HepG2 (cell line): ENCODE data around the gene PPP1R12C. TPM values are rescaled to one million over a fixed set of nuclear protein-coding genes. Genes with fewer than 3 reads are reported as not detected.

ENCODE experiments used
- ATF6 ChIP-seq: sonication (generic); formaldehyde crosslinking; conservative IDR thresholded peaks from 2 replicates; pipeline ENCODE4 v1.4.0; 2020; ENCODE audit warnings: missing genetic modification reagents
- DRAP1 ChIP-seq: IDR thresholded peaks from 2 replicates; pipeline ENCODE4 v1.6.1; 2016; ENCODE audit warnings: missing genetic modification reagents, missing compliant biosample characterization
- FOXP1 ChIP-seq, 2 experiments: fragments of 450-650 bp in 1 of 2; IDR thresholded peaks; 2 replicates each; pipeline ENCODE4 v1.6.1; 2017 to 2018; ENCODE audit warnings: antibody characterized with exemption in 1 of 2
- FUBP1 ChIP-seq: sonication (generic); formaldehyde crosslinking; IDR thresholded peaks from 2 replicates; pipeline ENCODE4 v1.5.1; 2020; ENCODE audit warnings: missing genetic modification reagents, mild to moderate bottlenecking, borderline replicate concordance
- HNF1A ChIP-seq, 2 experiments: sonication (generic) in 1 of 2; formaldehyde crosslinking in 1 of 2; IDR thresholded peaks; 2 replicates each; pipeline versions ENCODE4 v1.4.0 to v1.6.1; 2016 to 2020; ENCODE audit warnings: borderline replicate concordance in 1 of 2, low read depth in 1 of 2, mild to moderate bottlenecking in 1 of 2, missing genetic modification reagents in 1 of 2
- KDM3A ChIP-seq: IDR thresholded peaks from 2 replicates; pipeline ENCODE4 v1.6.1; 2018; ENCODE audit warnings: low read depth, missing compliant biosample characterization
- NR1H2 ChIP-seq: sonication (generic); formaldehyde crosslinking; IDR thresholded peaks from 2 replicates; pipeline ENCODE4 v1.8.1; 2022; ENCODE audit warnings: low read depth, missing genetic modification reagents, borderline replicate concordance
- NR3C1 ChIP-seq: sonication (generic); formaldehyde crosslinking; IDR thresholded peaks from 2 replicates; pipeline ENCODE4 v1.4.0; 2020; ENCODE audit warnings: missing genetic modification reagents
- THYN1 ChIP-seq: sonication (generic); formaldehyde crosslinking; IDR thresholded peaks from 2 replicates; pipeline ENCODE4 v1.8.1; 2023; ENCODE audit warnings: low read depth, mild to moderate bottlenecking, moderate library complexity, missing genetic modification reagents, borderline replicate concordance
- ZNF205 ChIP-seq: IDR thresholded peaks from 2 replicates; pipeline ENCODE4 v1.6.1; 2018; ENCODE audit warnings: missing biosample characterization, missing genetic modification reagents
- ZNF256 ChIP-seq: sonication (generic); formaldehyde crosslinking; conservative IDR thresholded peaks from 2 replicates; pipeline ENCODE4 v1.4.0; 2020; ENCODE audit warnings: missing genetic modification reagents
- ZNF354B ChIP-seq: sonication (generic); formaldehyde crosslinking; IDR thresholded peaks from 2 replicates; pipeline ENCODE4 v1.8.0; 2022; ENCODE audit warnings: mild to moderate bottlenecking, missing genetic modification reagents
- ZNF547 ChIP-seq: sonication (generic); formaldehyde crosslinking; IDR thresholded peaks from 2 replicates; pipeline ENCODE4 v1.5.1; 2020; ENCODE audit warnings: mild to moderate bottlenecking, missing genetic modification reagents
- ZNF749 ChIP-seq: sonication (generic); formaldehyde crosslinking; IDR thresholded peaks from 2 replicates; pipeline ENCODE4 v1.8.0; 2022; ENCODE audit warnings: mild to moderate bottlenecking, missing genetic modification reagents, moderate library complexity, borderline replicate concordance
- ZNF761 ChIP-seq: sonication (generic); formaldehyde crosslinking; conservative IDR thresholded peaks from 2 replicates; pipeline ENCODE4 v1.4.0; 2020; ENCODE audit warnings: mild to moderate bottlenecking, missing genetic modification reagents
- ZNF770 ChIP-seq: sonication (generic); formaldehyde crosslinking; IDR thresholded peaks from 2 replicates; pipeline ENCODE4 v1.5.0; 2020; ENCODE audit warnings: mild to moderate bottlenecking, missing genetic modification reagents
- ZNF772 ChIP-seq: sonication (generic); formaldehyde crosslinking; IDR thresholded peaks from 2 replicates; pipeline ENCODE4 v1.5.0; 2020; ENCODE audit warnings: mild to moderate bottlenecking, missing genetic modification reagents
- ZSCAN12 ChIP-seq: sonication (generic); formaldehyde crosslinking; IDR thresholded peaks from 2 replicates; pipeline ENCODE4 v1.9.0; 2021; ENCODE audit warnings: mild to moderate bottlenecking, missing genetic modification reagents
- polyA plus RNA-seq, 8 experiments: library from polyadenylated mRNA; depleted of rRNA in 3 of 8; stranded (reverse) in 7 of 8; unstranded in 1 of 8; fragments of >200 nt; fragmentation: Illumina TruSeq in 4 of 8; extraction: Trizol in 4 of 8; gene quantifications; 2 replicates each; pipeline versions ENCODE4 v1.2.1 to v1.2.3, GENCODE V29; 2011 to 2016; ENCODE audit warnings: low read depth in 4 of 8, missing spikeins in 1 of 8, mixed read lengths in 1 of 8; ENCODE audit not compliant: insufficient read depth in 1 of 8
- total RNA-seq, 5 experiments: library from RNA; depleted of rRNA; stranded (reverse); fragments of >200 nt; fragmentation: Illumina TruSeq; extraction: Trizol; gene quantifications; 2 replicates each; pipeline ENCODE4 v1.2.3, GENCODE V29; 2016; ENCODE audit warnings: low read depth in 1 of 5

Gene PPP1R12C
- total and polyA plus RNA-seq, 2 of the 13 experiments (the other 11 are each of a cell fraction or from before 2014, with no cell fraction given): 29.7 to 30.3 TPM

GRCh38 chr19:55117663-55118391 lies 390 bp upstream of the PPP1R12C start (continued):
- TF ChIP-seq HNF1A (IDR thresholded peaks at IDR 0.05; ENCODE audit: low read depth) (no peak), HNF1A (CRISPR knock-in tag; IDR thresholded peaks at IDR 0.05; ENCODE audit: borderline replicate concordance) (no peak), NR1H2 (no peak), FOXP1 (IDR thresholded peaks at IDR 0.05) (no peak), FOXP1 (CRISPR knock-in tag; IDR thresholded peaks at IDR 0.05) (no peak), ZNF761 (CRISPR knock-in tag) (no peak), ZNF749 (CRISPR knock-in tag) (no peak), ZNF256 (CRISPR knock-in tag) (no peak), ZNF770 (no peak), ZSCAN12 (CRISPR knock-in tag) (no peak), ZNF772 (CRISPR knock-in tag) (0 out of 2 replicates have a peak, but pooled peaks have one; percentile 19), ZNF205 (no peak), THYN1 (CRISPR knock-in tag) (no peak), KDM3A (CRISPR knock-in tag) (no peak), ATF6 (CRISPR knock-in tag) (no peak), ZNF354B (CRISPR knock-in tag) (no peak), DRAP1 (CRISPR knock-in tag) (peak; percentile 54; the same call in 1 of the 2 replicates), FUBP1 (CRISPR knock-in tag) (no peak), ZNF547 (no peak), NR3C1 (CRISPR knock-in tag) (no peak)
